Neutrophil (primary cell): Measurements from ENCODE around the gene SHROOM2.

Experiments
- H3K27ac ChIP-seq: fragments of 200-600 bp; sonication (generic); 2 replicates; pipeline ENCODE4 v1.5.1; 2016; ENCODE audit warnings: mild to moderate bottlenecking, moderate library complexity
- H3K27me3 ChIP-seq: fragments of 200-600 bp; sonication (generic); 2 replicates; pipeline ENCODE4 v1.6.0; 2016; ENCODE audit warnings: mild to moderate bottlenecking
- H3K36me3 ChIP-seq: fragments of 200-600 bp; sonication (generic); 2 replicates; pipeline ENCODE4 v1.5.1; 2017
- H3K4me1 ChIP-seq, 2 experiments: fragments of 200-600 bp in 1 of 2; sonication (generic) in 1 of 2; 1 replicate in 1 of 2; 2 replicates in 1 of 2; pipeline versions ENCODE4 v1.5.1 to v1.6.1; 2013 to 2016; ENCODE audit warnings: low read depth in 1 of 2, low read length in 1 of 2, mild to moderate bottlenecking in 1 of 2, moderate library complexity in 1 of 2; ENCODE audit not compliant: control insufficient read depth in 1 of 2, insufficient read depth in 1 of 2
- H3K4me3 ChIP-seq, 2 experiments: fragments of 200-600 bp in 1 of 2; sonication (generic) in 1 of 2; 1 replicate in 1 of 2; 2 replicates in 1 of 2; pipeline ENCODE4 v1.5.1; 2013 to 2016; ENCODE audit warnings: low read depth in 1 of 2, low read length in 1 of 2, mild to moderate bottlenecking in 1 of 2, moderate library complexity in 1 of 2
- H3K9me3 ChIP-seq: fragments of 200-600 bp; sonication (generic); 2 replicates; pipeline ENCODE4 v1.5.1; 2016
- TF ChIP-seq, protein P1 (sequence below): fragments of 200-600 bp; sonication (generic); IDR thresholded peaks from 2 replicates; pipeline ENCODE4 v1.5.1; 2016; ENCODE audit warnings: antibody characterized with exemption

Gene SHROOM2

GRCh38 chrX:9864011-9864410 lies 77.8 kb downstream of the SHROOM2 start:
- Histone ChIP-seq H3K4me3 (no peak overlapping the region), H3K9me3 (no peaks in the 10 kb centered on the region), H3K27me3 (peaks cover 20% of the 10 kb centered on the region), H3K4me1 (peaks cover 0 to 43% of the 10 kb centered on the region in 2 experiments), H3K36me3 (no peaks in the 10 kb centered on the region), H3K27ac (peak overlapping the region; percentile 61)
- TF ChIP-seq, protein P1, sequence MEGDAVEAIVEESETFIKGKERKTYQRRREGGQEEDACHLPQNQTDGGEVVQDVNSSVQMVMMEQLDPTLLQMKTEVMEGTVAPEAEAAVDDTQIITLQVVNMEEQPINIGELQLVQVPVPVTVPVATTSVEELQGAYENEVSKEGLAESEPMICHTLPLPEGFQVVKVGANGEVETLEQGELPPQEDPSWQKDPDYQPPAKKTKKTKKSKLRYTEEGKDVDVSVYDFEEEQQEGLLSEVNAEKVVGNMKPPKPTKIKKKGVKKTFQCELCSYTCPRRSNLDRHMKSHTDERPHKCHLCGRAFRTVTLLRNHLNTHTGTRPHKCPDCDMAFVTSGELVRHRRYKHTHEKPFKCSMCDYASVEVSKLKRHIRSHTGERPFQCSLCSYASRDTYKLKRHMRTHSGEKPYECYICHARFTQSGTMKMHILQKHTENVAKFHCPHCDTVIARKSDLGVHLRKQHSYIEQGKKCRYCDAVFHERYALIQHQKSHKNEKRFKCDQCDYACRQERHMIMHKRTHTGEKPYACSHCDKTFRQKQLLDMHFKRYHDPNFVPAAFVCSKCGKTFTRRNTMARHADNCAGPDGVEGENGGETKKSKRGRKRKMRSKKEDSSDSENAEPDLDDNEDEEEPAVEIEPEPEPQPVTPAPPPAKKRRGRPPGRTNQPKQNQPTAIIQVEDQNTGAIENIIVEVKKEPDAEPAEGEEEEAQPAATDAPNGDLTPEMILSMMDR = no peak

- H3K4me3 ChIP-seq = no peak overlapping the region
- TF ChIP-seq, protein P1 = no peak
- peaks cover 15% of the 10 kb centered on the region for H3K27me3 ChIP-seq
- no peak overlapping the region for H3K27ac ChIP-seq
- peaks cover 0 to 43% of the 10 kb centered on the region in 2 experiments for H3K4me1 ChIP-seq
- H3K9me3 ChIP-seq = no peaks in the 10 kb centered on the region
- no peaks in the 10 kb centered on the region for H3K36me3 ChIP-seq
These were observed 79.7 kb downstream of the SHROOM2 start for GRCh38 chrX:9865804-9866472.

DNA sequence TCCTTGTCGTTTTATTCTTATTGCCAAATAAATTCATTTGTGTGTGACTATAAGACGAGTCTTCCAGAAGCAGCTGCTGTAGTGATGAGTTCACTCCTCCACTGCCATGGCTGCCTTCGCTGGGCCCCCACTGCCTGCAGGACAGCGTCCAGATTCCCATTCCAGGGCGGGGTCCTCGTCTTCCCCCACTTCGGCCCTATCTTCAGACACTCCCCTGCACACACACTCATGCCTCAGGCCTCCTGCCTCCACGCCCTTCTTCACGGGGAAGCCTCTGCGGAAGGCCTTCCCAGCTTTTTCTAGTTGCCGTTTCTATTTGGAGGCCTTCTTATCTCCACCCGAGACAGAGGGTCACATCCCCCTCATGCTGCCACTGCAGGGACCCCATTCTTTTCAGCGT lies 80.4 kb downstream of the SHROOM2 start:
- TF ChIP-seq, protein P1 = no peak
- Histone ChIP-seq H3K4me1 (peaks cover 0 to 43% of the 10 kb centered on the region in 2 experiments), H3K4me3 (no peak overlapping the region), H3K27ac (no peak overlapping the region), H3K27me3 (peaks cover 15% of the 10 kb centered on the region), H3K36me3 (no peaks in the 10 kb centered on the region), H3K9me3 (no peaks in the 10 kb centered on the region)

- peaks cover 0 to 43% of the 10 kb centered on the region in 2 experiments for H3K4me1 ChIP-seq
- H3K36me3 ChIP-seq = no peaks in the 10 kb centered on the region
- no peaks in the 10 kb centered on the region for H3K9me3 ChIP-seq
- H3K4me3 ChIP-seq = no peak overlapping the region
- TF ChIP-seq, protein P1 = no peak
- H3K27me3 ChIP-seq = peaks cover 15% of the 10 kb centered on the region
- H3K27ac ChIP-seq = no peak overlapping the region
These were observed 81.0 kb downstream of the SHROOM2 start for GRCh38 chrX:9867226-9867625.

DNA sequence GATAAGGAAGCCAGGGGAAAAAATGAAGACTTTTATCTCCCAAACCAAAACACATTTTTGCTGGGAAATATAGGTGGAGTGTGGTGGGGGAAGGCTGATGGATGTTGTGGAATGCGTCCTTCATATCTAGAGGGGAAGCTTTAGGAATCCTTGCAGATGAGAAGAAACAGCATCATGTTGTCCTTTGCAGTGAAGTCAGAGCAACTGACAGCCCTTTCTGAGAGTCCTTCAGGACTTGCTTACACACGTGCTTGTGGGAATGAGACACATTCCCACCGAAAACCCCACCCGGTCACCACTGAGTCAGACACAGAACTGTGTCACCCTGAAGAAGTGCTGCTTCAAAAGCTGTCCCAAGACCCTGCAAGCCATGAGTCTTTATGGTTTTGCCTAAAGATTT lies 81.5 kb downstream of the SHROOM2 start:
- TF ChIP-seq, protein P1 = no peak
- Histone ChIP-seq H3K4me1 (peaks cover 0 to 43% of the 10 kb centered on the region in 2 experiments), H3K36me3 (no peaks in the 10 kb centered on the region), H3K4me3 (no peak overlapping the region), H3K27me3 (peaks cover 15% of the 10 kb centered on the region), H3K27ac (no peak overlapping the region), H3K9me3 (no peaks in the 10 kb centered on the region)
